ENCODE results near the gene HPS1.
"Not testable (repeated sequence)": the region's sequence is repeated elsewhere in the genome, so short reads cannot be mapped to it uniquely, and the experiment has no call there.

Gene HPS1

DNA sequence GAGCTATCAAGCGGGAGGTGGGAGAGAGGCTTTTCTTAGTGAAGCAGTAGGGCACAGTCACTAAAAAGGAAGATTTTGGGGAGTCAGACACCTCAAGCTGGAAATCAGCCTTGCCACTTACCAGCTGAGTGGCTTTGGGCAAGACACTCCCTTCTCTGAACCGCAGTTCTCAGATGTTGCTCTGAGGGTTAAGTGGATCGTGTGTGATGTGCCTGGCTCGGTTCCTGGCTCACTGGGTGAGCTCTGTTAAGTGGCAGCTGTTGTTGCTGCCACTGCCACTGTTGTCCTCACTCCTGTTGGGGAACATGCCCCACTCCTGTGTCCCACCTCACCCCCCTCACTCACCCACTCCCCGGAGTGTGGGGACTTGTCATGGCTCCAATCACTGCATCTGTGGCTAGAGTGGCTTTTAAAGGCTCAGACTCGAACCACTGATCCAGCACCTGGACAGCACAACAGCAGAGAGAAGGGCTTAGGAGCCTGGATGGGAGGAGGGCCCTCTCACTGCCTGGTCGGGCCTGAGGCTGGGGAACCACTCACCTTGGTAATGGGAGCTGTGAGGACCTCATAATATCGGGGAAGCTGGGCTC lies 51.8 kb downstream of the HPS1 start:
- no peak for DNase-seq (ENCODE audit: low read depth in 2 of 3, low spot score in 1 of 3)

DNA sequence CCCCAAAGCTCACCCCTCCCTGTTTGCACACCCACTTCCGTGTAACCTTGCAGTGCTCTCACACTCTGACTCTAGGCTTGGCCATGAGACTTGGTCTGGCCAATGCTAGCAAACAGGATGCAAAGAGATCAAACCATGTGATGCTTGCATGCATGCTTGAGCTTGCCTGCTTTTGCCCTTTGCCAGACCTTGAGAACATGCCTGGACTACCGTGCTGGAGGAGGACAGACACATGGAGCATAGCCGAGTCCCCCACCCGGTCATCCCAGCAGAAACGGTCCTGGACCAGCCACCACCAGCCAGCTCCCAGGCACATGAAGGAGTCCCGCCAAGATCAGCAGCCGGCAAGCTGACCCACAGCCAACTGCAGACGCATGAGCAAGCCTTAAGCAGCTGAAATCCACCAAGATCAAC lies 55.1 kb downstream of the HPS1 start:
- no peak for DNase-seq (ENCODE audit: low read depth in 2 of 3, low spot score in 1 of 3)

DNA sequence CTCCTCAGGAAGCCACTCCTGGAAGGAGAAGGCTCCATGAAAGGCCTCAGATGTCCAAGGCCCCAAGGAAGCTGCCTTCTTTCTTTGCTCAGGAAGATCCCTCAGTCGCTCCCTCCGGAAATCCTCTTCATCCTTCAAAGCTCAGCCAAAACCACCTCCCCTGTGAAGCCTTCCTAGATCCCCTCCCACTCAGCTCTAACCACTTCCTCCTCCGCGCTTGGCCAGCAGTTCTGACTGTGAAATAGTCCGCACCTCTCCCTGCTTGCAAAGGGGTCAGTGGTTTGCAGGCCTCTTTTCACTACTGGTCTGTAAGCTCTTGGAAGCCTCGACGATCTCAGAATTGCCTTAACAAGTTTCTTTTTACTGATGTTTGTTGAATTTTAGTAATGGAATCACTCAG lies 55.7 kb downstream of the HPS1 start:
- DNase-seq (ENCODE audit: low read depth in 2 of 3, low spot score in 1 of 3), result no peak

DNA sequence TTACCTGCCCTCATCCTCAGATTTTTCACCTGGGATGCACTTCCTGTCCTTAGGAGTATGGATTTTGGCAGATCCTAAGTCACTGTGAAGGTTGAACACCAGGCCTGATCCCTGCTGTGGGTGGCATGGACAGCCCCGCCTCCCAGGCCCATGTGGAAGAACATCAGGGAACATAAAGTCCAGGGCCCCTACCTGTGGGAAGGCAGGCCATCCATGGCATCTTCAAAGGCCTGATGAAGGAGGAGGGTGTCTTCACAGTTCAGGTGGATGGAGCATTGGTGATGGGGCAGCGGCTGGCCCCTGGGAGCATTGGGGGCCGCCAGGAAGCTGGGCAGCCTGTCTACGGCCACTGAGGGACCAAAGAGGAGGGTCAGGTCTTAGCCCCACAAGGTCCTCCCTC lies 56.3 kb downstream of the HPS1 start:
- DNase-seq (ENCODE audit: low read depth in 2 of 3, low spot score in 1 of 3), result no peak

- DNase-seq (ENCODE audit: low read depth in 2 of 3, low spot score in 1 of 3), result no peak
Measured at GRCh38 chr10:98389398-98389797, 57.3 kb downstream of the HPS1 start.

GRCh38 chr10:98388101-98388655 lies 58.6 kb downstream of the HPS1 start:
- DNase-seq (ENCODE audit: low read depth in 2 of 3, low spot score in 1 of 3), result no peak

GRCh38 chr10:98384531-98385133 lies 62.1 kb downstream of the HPS1 start:
- DNase-seq (ENCODE audit: low read depth in 2 of 3, low spot score in 1 of 3), result no peak

- DNase-seq (ENCODE audit: low read depth in 2 of 3, low spot score in 1 of 3), result no peak
Measured at GRCh38 chr10:98383869-98384268, 62.9 kb downstream of the HPS1 start.

GRCh38 chr10:98383134-98383667 lies 63.5 kb downstream of the HPS1 start:
- not testable (repeated sequence) for DNase-seq (ENCODE audit: low read depth in 2 of 3, low spot score in 1 of 3)

DNA sequence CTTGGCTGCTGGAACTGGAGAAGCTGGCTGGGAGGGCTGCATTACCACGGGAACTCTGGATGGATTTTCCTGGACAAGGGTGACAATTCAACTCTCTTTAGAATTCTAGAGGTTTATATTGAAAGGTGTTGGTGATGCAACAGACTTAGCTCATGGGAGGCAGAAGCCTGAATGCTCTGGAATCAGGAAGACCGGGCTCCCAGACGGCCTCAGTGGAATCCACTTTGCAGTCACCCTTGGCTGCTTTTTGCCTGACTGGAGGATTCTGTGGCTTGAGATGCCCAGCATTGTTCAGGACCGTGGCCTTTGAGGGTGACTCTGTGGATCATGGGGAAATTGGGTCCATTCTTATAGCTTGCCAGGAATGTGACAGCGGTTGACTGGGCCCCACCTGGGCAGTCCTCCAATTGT lies 64.0 kb downstream of the HPS1 start:
- DNase-seq (ENCODE audit: low read depth in 2 of 3, low spot score in 1 of 3), result no peak

- no peak for DNase-seq (ENCODE audit: low read depth in 2 of 3, low spot score in 1 of 3)
Measured at GRCh38 chr10:98380493-98381339, 66.0 kb downstream of the HPS1 start.

DNA sequence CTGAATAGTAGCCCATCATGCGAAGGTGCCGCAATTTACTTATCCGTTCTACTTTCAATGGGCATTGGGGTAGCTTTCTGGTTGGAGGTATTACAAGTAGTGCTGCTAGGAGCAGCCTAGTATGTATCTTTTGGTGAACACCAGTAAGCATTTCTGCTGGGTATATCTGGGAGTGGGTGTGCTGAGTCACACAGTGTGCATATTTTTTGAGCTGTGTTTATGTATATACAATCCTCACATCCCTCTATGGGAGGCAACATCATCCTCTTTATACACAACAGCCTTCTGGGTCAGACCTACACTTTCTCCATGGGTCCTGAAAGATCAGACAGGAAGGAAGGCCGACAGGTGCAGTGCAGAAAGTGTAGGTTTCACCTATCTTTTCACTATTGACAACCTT lies 68.0 kb downstream of the HPS1 start:
- no peak for DNase-seq (ENCODE audit: low read depth in 2 of 3, low spot score in 1 of 3)

DNA sequence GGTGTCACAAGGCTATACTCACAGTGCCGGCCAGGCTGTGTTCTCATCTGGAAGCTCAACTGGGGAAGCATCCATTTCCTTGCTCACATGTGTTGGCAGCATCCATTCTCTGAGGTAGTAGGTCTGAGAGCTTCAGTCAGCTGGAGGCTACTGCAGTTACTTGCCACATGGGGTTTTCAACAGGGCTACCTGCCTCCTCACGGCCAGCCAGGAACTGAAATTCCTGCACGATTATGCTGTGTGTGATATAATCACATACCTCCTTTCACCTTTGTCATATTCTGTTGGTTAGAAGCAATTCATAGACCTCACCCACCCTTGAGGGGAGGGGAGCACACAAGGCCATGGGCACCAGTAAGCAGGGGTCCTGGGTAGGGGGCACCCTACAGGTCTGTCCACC lies 69.2 kb downstream of the HPS1 start:
- no peak for DNase-seq (ENCODE audit: low read depth in 2 of 3, low spot score in 1 of 3)

DNA sequence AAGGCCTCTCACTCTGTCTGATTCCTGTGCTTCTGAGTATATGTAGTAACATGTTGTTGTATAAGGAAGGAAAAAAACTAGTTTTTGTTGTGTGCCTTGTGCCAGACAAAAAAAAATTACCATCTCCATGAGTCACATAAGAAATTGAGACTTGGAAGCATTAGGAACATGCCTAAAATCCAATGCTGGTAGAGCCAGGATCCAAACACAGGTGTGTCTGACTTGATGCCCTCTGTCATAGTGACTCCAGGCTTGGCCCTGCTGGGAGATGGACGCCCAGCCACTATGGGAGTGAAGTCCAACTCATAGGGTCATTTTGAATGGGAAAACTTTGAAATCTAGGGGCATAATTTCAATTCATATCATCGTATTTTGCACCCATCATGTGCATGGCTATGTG lies 69.7 kb downstream of the HPS1 start:
- DNase-seq (ENCODE audit: low read depth in 2 of 3, low spot score in 1 of 3), result no peak

GRCh38 chr10:98376485-98376884 lies 70.2 kb downstream of the HPS1 start:
- no peak for DNase-seq (ENCODE audit: low read depth in 2 of 3, low spot score in 1 of 3)

GRCh38 chr10:98374217-98374985 lies 72.3 kb downstream of the HPS1 start:
- DNase-seq (ENCODE audit: low read depth in 2 of 3, low spot score in 1 of 3), result no peak

- DNase-seq (ENCODE audit: low read depth in 2 of 3, low spot score in 1 of 3), result no peak
Measured at GRCh38 chr10:98373260-98374040, 73.3 kb downstream of the HPS1 start.

- DNase-seq (ENCODE audit: low read depth in 2 of 3, low spot score in 1 of 3), result no peak
Measured at GRCh38 chr10:98370831-98371820, 75.6 kb downstream of the HPS1 start.

- DNase-seq (ENCODE audit: low read depth in 2 of 3, low spot score in 1 of 3), result no peak
Measured at GRCh38 chr10:98369801-98370200, 76.9 kb downstream of the HPS1 start.
